Neural cell (in vitro differentiated cells): ENCODE data around the gene ERMARD. TPM values are rescaled to one million over a fixed set of nuclear protein-coding genes. Genes with fewer than 3 reads are reported as not detected.

Source experiments
- H2AFZ ChIP-seq: fragments of 200-600, 300-800 bp; sonication (generic), shearing (Covaris generic); 2 replicates; pipeline ENCODE4 v1.6.0; 2014; ENCODE audit warnings: low read depth, mild to moderate bottlenecking, antibody characterized with exemption, low read length, moderate library complexity
- H3F3A ChIP-seq: fragments of 200-600 bp; shearing (Covaris generic); 2 replicates; pipeline ENCODE4 v1.6.1; 2016; ENCODE audit warnings: mild to moderate bottlenecking, moderate library complexity, mixed read lengths, antibody characterized with exemption, low read length; ENCODE audit not compliant: insufficient read depth, poor library complexity, severe bottlenecking
- H3K27ac ChIP-seq: fragments of 200-600, 300-800 bp; sonication (generic), shearing (Covaris generic); 2 replicates; pipeline ENCODE4 v1.5.1; 2014; ENCODE audit warnings: mild to moderate bottlenecking, low read length, moderate library complexity
- H3K27me3 ChIP-seq: fragments of 300-800, 200-600 bp; sonication (generic), shearing (Covaris generic); 2 replicates; pipeline ENCODE4 v1.6.0; 2014; ENCODE audit warnings: mild to moderate bottlenecking, low read depth, low read length, moderate library complexity; ENCODE audit not compliant: insufficient read depth
- H3K36me3 ChIP-seq: fragments of 300-800, 200-600 bp; sonication (generic), shearing (Covaris generic); 2 replicates; pipeline ENCODE4 v1.5.1; 2014; ENCODE audit warnings: mild to moderate bottlenecking, antibody characterized with exemption, low read length, moderate library complexity; ENCODE audit not compliant: insufficient read depth
- H3K4me2 ChIP-seq: fragments of 300-800, 200-600 bp; sonication (generic), shearing (Covaris generic); 2 replicates; pipeline ENCODE4 v1.6.0; 2014; ENCODE audit warnings: mild to moderate bottlenecking, low read length
- H3K4me3 ChIP-seq: fragments of 300-800, 200-600 bp; sonication (generic), shearing (Covaris generic); 2 replicates; pipeline ENCODE4 v1.5.1; 2014; ENCODE audit warnings: mild to moderate bottlenecking, low read length, moderate library complexity
- H3K79me2 ChIP-seq: fragments of 200-600 bp; shearing (Covaris generic); replicated peaks from 2 replicates; pipeline ENCODE4 v1.6.0; 2014; ENCODE audit warnings: mild to moderate bottlenecking, low read length, moderate library complexity; ENCODE audit not compliant: insufficient read depth
- H3K9ac ChIP-seq: fragments of 300-800, 200-600 bp; sonication (generic), shearing (Covaris generic); 2 replicates; pipeline ENCODE4 v1.6.1; 2016; ENCODE audit warnings: mild to moderate bottlenecking, low read length, mixed read lengths
- H3K9me2 ChIP-seq: fragments of 200-600 bp; shearing (Covaris generic); 2 replicates; pipeline ENCODE4 v1.6.1; 2016; ENCODE audit warnings: mild to moderate bottlenecking, low read length, mixed read lengths; ENCODE audit not compliant: insufficient read depth
- H3K9me3 ChIP-seq: fragments of 200-600, 300-800 bp; sonication (generic), shearing (Covaris generic); 2 replicates; pipeline ENCODE4 v1.6.1; 2016; ENCODE audit warnings: mild to moderate bottlenecking, mixed run types, low read length, moderate library complexity, mixed read lengths
- H4K20me1 ChIP-seq: fragments of 200-600 bp; shearing (Covaris generic); 2 replicates; pipeline ENCODE4 v1.6.1; 2016; ENCODE audit warnings: mild to moderate bottlenecking, mixed run types; ENCODE audit not compliant: insufficient read depth
- CTCF ChIP-seq: fragments of 450-650 bp; IDR thresholded peaks from 2 replicates; pipeline ENCODE4 v1.5.1; 2014; ENCODE audit warnings: antibody characterized with exemption, mild to moderate bottlenecking, moderate library complexity; ENCODE audit not compliant: poor library complexity, severe bottlenecking
- EP300 ChIP-seq: fragments of 450-650 bp; conservative IDR thresholded peaks from 2 replicates; pipeline ENCODE4 v1.6.1; 2014; ENCODE audit warnings: antibody characterized with exemption, mild to moderate bottlenecking, moderate library complexity; ENCODE audit not compliant: poor library complexity, severe bottlenecking
- EZH2 ChIP-seq: fragments of 200-600, 300-800 bp; shearing (Covaris generic), sonication (generic); IDR thresholded peaks from 2 replicates; pipeline ENCODE4 v1.6.1; 2014; ENCODE audit warnings: antibody characterized with exemption, low read length, borderline replicate concordance, mild to moderate bottlenecking; ENCODE audit not compliant: insufficient read depth, poor library complexity, severe bottlenecking
- MXI1 ChIP-seq: fragments of 450-650 bp; conservative IDR thresholded peaks from 2 replicates; pipeline ENCODE4 v1.6.1; 2014; ENCODE audit warnings: antibody characterized with exemption, mild to moderate bottlenecking; ENCODE audit not compliant: poor library complexity, severe bottlenecking
- POLR2AphosphoS5 ChIP-seq: IDR thresholded peaks from 2 replicates; pipeline ENCODE4 v1.6.1; 2012
- RAD21 ChIP-seq: fragments of 450-650 bp; conservative IDR thresholded peaks from 2 replicates; pipeline ENCODE4 v1.6.1; 2014; ENCODE audit warnings: antibody characterized with exemption, mild to moderate bottlenecking, moderate library complexity
- REST ChIP-seq: IDR thresholded peaks from 2 replicates; pipeline ENCODE4 v1.6.1; 2012; ENCODE audit warnings: borderline replicate concordance
- SMC3 ChIP-seq: fragments of 450-650 bp; conservative IDR thresholded peaks from 2 replicates; pipeline ENCODE4 v1.6.1; 2014; ENCODE audit warnings: antibody characterized with exemption, mild to moderate bottlenecking, moderate library complexity; ENCODE audit not compliant: poor library complexity
- TAF1 ChIP-seq: IDR thresholded peaks from 2 replicates; pipeline ENCODE4 v1.6.1; 2012; ENCODE audit warnings: low read depth
- polyA plus RNA-seq: library from polyadenylated mRNA; depleted of rRNA; stranded (reverse); fragments of >200 nt; gene quantifications from 2 replicates; pipeline ENCODE4 v1.2.3, GENCODE V29; 2014

The ERMARD gene
- polyA plus RNA-seq, 1 donor from 2014 or later: 51.2 TPM

GRCh38 chr6:169794317-169795055, 43.1 kb downstream of the ERMARD start:
- H2AFZ ChIP-seq: no peak overlapping the region
- no peak overlapping the region for H3K4me3 ChIP-seq
- H4K20me1 ChIP-seq: no peaks in the 10 kb centered on the region
- no peak overlapping the region for H3K27ac ChIP-seq
- no peaks in the 10 kb centered on the region for H3K9me3 ChIP-seq
- no peaks in the 10 kb centered on the region for H3F3A ChIP-seq
- no peak overlapping the region for H3K9ac ChIP-seq
- TF ChIP-seq EP300: no peak
- no peak for TF ChIP-seq RAD21
- no peak for TF ChIP-seq REST
- TF ChIP-seq EZH2: no peak
- TF ChIP-seq TAF1: no peak
- TF ChIP-seq SMC3: no peak
- no peak for TF ChIP-seq POLR2AphosphoS5
- no peak for TF ChIP-seq CTCF
- no peak for TF ChIP-seq MXI1
- no peaks in the 10 kb centered on the region for H3K27me3 ChIP-seq
- no peaks in the 10 kb centered on the region for H3K9me2 ChIP-seq
- H3K4me2 ChIP-seq: no peak overlapping the region
- H3K36me3 ChIP-seq: no peaks in the 10 kb centered on the region
- no peaks in the 10 kb centered on the region for H3K79me2 ChIP-seq

- no peaks in the 10 kb centered on the region for H3K27me3 ChIP-seq
- H3K9me2 ChIP-seq: no peaks in the 10 kb centered on the region
- no peak overlapping the region for H3K27ac ChIP-seq
- no peaks in the 10 kb centered on the region for H3K9me3 ChIP-seq
- no peaks in the 10 kb centered on the region for H3K79me2 ChIP-seq
- no peaks in the 10 kb centered on the region for H3K36me3 ChIP-seq
- no peaks in the 10 kb centered on the region for H4K20me1 ChIP-seq
- no peak overlapping the region for H3K9ac ChIP-seq
- H3K4me2 ChIP-seq: no peak overlapping the region
- H3F3A ChIP-seq: no peaks in the 10 kb centered on the region
- H3K4me3 ChIP-seq: no peak overlapping the region
- no peak overlapping the region for H2AFZ ChIP-seq
- TF ChIP-seq MXI1 (no peak), POLR2AphosphoS5 (no peak), CTCF (no peak), SMC3 (no peak), RAD21 (no peak), EZH2 (no peak)
These were observed 43.8 kb downstream of the ERMARD start for GRCh38 chr6:169795196-169795595.
